ENCODE data around the gene ZNF236. TPM values are rescaled to one million over a fixed set of nuclear protein-coding genes. Genes with fewer than 3 reads are reported as not detected.

The ZNF236 gene
- total and polyA plus RNA-seq, 2 of the 8 experiments (the other 6 are each of a cell fraction or from before 2014, with no cell fraction given), result 6.7 to 14.5 TPM

GRCh38 chr18:76962851-76963250, 140.5 kb downstream of the ZNF236 start:
- Histone ChIP-seq H3K4me3 (ENCODE audit: extremely low read depth in 1 of 4, insufficient read depth in 2 of 4, low read depth in 3 of 4, low read length in 4 of 4) (no peak overlapping the region), H4K91ac (replicated peaks; ENCODE audit: insufficient read length, low read length) (no peak overlapping the region), H3K23ac (ENCODE audit: insufficient read length) (no peak overlapping the region), H3K36me3 (ENCODE audit: control insufficient read depth in 2 of 4, insufficient read depth in 4 of 4, low read length in 3 of 4) (peaks cover 0 to 6% (median under 1%) of the 10 kb centered on the region in 4 experiments; a peak in 3 of 8 replicates), H3K9me3 (ENCODE audit: insufficient read depth in 2 of 2, low read depth in 1 of 2, low read length in 1 of 2) (peaks cover 0 to 3% of the 10 kb centered on the region in 2 experiments; a peak in 1 of 4 replicates), H4K8ac (ENCODE audit: extremely low read depth, insufficient read depth, low read length) (no peak overlapping the region), H3K4me1 (replicated peaks in 1 of 4; ENCODE audit: control insufficient read depth in 3 of 4, insufficient read depth in 4 of 4, low read length in 3 of 4) (peaks cover 2 to 15% (median 9%) of the 10 kb centered on the region in 4 experiments), H3K27me3 (replicated peaks in 1 of 4; ENCODE audit: control insufficient read depth in 3 of 4, extremely low read depth in 1 of 4, insufficient read depth in 3 of 4, low read length in 3 of 4) (no peaks in the 10 kb centered on the region), H2BK120ac (replicated peaks; ENCODE audit: low read depth, low read length) (no peak overlapping the region), H3K18ac (ENCODE audit: extremely low read depth, low read length) (no peak overlapping the region), H2BK12ac (ENCODE audit: low read depth, low read length) (no peak overlapping the region), H3K14ac (ENCODE audit: insufficient read length) (no peak overlapping the region), H3K27ac (ENCODE audit: low read depth, low read length) (no peak overlapping the region), H2BK5ac (ENCODE audit: low read depth, low read length) (no peak overlapping the region), H2AK5ac (ENCODE audit: low read depth, low read length) (no peak overlapping the region), H4K20me1 (replicated peaks in 1 of 2; ENCODE audit: control insufficient read depth in 1 of 2, insufficient read depth in 2 of 2, low read length in 2 of 2) (peaks cover 0 to 3% of the 10 kb centered on the region in 2 experiments), H3K79me2 (ENCODE audit: control insufficient read depth in 1 of 2, insufficient read depth in 2 of 2, low read length in 2 of 2) (peaks cover 0 to 6% of the 10 kb centered on the region in 2 experiments; a peak in 1 of 4 replicates), H2BK20ac (ENCODE audit: low read length) (no peak overlapping the region), H3K79me1 (ENCODE audit: low read depth, low read length) (no peaks in the 10 kb centered on the region), H3K23me2 (ENCODE audit: low read depth, low read length) (peaks cover 7% of the 10 kb centered on the region), H2BK15ac (ENCODE audit: low read length) (no peak overlapping the region), H3K4ac (replicated peaks; ENCODE audit: insufficient read length, low read depth, low read length) (no peak overlapping the region), H3K56ac (replicated peaks; ENCODE audit: insufficient read length, low read depth, low read length) (no peak overlapping the region), H3K4me2 (ENCODE audit: insufficient read depth in 1 of 2, low read depth in 2 of 2, low read length in 2 of 2) (no peak overlapping the region), H4K5ac (ENCODE audit: insufficient read length, low read depth, low read length) (no peak overlapping the region), H3K9ac (replicated peaks in 1 of 4; ENCODE audit: extremely low read depth in 1 of 4, low read depth in 3 of 4, low read length in 3 of 4) (no peak overlapping the region), H2AFZ (ENCODE audit: low read length) (no peak overlapping the region)
- ChIA-PET POLR2A (ENCODE audit: partially characterized antibody) (no interaction called here), CTCF (ENCODE audit: partially characterized antibody) (interaction anchor here (1.2 to 12.3 kb wide), 4 partner anchors 18 to 40 kb away, joined by 4 to 188 read pairs (median 4); no protein-coding TSS in a partner anchor)
- no peak for FAIRE-seq
- 100% methylated on average over 1 of the region's 1 CpG; no CpG with 5 or more reads in 1 of the 2 experiments for WGBS, 2 experiments (ENCODE audit: extremely low coverage in 1 of 2, insufficient coverage in 1 of 2, insufficient read length in 1 of 2, insufficient replicate concordance in 2 of 2, low coverage in 1 of 2, low lambda C conversion rate in 2 of 2, missing lambda C conversion rate in 1 of 2)
- TF ChIP-seq MAFK (IDR thresholded peaks at IDR 0.05; ENCODE audit: low read depth, low read length) (no peak), CHD1 (IDR thresholded peaks at IDR 0.05; ENCODE audit: low read depth, low read length) (no peak), CBX5 (IDR thresholded peaks at IDR 0.05; ENCODE audit: low read depth, low read length) (no peak), KDM4A (IDR thresholded peaks at IDR 0.05; ENCODE audit: low read depth, low read length, severe bottlenecking) (no peak), CBX8 (IDR thresholded peaks at IDR 0.05; ENCODE audit: borderline replicate concordance, low read depth, low read length) (no peak)
- DNase-seq (ENCODE audit: low read depth in 1 of 2, low spot score in 2 of 2), result no peak

All from H1 (cell line).